SH-SY5Y (cell line): ENCODE measurements around the gene ITPK1.

Experiments used
- GATA2 ChIP-seq: IDR thresholded peaks from 2 replicates; pipeline ENCODE4 v1.6.1; 2011; ENCODE audit warnings: mild to moderate bottlenecking, low read depth, low read length
- GATA3 ChIP-seq: IDR thresholded peaks from 2 replicates; pipeline ENCODE4 v1.6.1; 2011; ENCODE audit warnings: low read depth, mild to moderate bottlenecking, low read length, moderate library complexity

GRCh38 chr14:93104961-93105360 lies 10.8 kb downstream of the ITPK1 start:
- TF ChIP-seq GATA3: no peak
- no peak for TF ChIP-seq GATA2
